NB4 (cell line): ENCODE measurements around the gene PHB1.

Experiments
- CTCF ChIP-seq: IDR thresholded peaks from one replicate; pipeline ENCODE4 v1.5.1; 2012; ENCODE audit warnings: low read depth, low read length
- MYC ChIP-seq: IDR thresholded peaks from 2 replicates; pipeline ENCODE4 v1.6.1; 2011; ENCODE audit warnings: low read depth, low read length

- TF ChIP-seq MYC (no peak), CTCF (no peak)
These were observed 44.9 kb downstream of the PHB1 start for GRCh38 chr17:49369760-49370159.
